Measurements from ENCODE around the gene P2RY14.

P2RY14 gene

DNA sequence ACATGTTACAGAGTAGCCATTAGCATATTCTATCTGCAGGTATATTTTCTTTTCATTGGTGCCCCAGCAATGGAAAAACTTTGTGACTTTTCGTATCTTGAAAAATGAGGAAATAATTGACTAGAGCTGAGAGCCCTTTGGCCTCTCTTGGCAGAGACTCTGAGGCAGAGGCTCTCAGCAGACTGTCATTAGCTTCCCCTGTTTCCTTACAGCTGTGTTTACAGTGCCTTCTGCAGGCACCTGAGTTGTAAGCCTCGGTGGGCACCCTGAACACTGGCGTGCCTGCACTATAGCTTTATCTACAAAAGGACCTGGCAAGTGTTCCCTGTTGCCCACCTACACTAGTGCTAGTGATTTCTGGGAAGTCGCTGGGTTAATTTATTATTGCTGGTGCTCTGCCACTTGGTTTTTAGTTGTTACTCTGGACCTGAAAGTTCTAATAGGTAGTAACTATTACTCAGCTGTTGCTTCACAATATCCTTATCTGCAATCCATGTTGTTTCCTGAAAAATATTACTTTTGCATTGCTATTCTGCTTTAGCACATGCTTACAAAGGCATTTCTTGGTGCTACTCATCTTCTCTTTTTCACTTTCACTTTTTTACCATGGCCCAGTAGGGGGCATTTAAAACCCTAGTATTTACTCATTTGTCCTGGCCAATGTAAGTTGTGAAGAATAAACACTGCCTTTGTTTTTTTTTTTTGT, 67.5 kb downstream of the P2RY14 start:
- DNase-seq, result no peak

DNA sequence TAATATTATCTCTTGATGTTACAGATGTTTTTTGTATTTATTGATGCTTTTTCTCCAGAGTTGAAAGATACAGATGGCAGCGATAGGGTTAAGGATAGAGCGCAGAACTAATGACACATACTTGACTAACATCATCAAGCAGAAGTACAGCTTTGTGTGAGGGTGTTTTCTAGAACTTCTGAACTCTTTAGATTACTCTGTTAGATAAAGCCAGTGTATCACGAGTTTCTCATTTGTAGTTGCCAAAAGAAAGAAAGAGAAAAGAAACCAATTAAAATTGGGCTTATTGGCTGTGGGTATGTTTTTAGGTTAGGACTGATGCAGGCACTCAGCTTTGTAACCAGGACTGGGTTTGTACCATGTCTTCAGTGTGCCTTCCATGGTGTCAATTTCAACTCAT, 68.7 kb downstream of the P2RY14 start:
- no peak for DNase-seq

GRCh38 chr3:151206201-151206600, 72.1 kb downstream of the P2RY14 start:
- no peak for DNase-seq

DNA sequence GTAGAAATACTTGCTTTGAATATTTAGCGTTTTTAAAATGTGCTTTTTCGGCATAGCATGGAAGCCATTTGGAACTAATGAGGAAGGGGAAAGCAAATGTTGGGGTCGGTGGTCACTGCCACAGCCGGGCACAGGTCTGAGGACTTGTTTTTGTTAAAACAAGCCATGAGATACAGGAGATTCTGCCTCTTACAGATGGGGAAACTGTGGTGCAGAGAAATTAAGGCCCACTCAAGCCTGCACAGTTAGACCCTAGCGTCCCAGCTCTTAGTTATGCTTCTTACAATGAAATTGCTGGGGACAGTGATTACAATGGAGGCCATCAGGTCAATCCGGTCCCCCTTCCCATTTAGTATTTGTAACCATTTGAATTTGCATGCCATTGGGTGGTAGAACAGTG, 72.9 kb downstream of the P2RY14 start:
- no peak for DNase-seq

- no peak for DNase-seq
Observed at GRCh38 chr3:151204530-151205402, 73.6 kb downstream of the P2RY14 start.

GRCh38 chr3:151203051-151203420, 75.3 kb downstream of the P2RY14 start, which contains the start of gene GPR171:
GPR171 (minus strand) TSS chr3:151203216; CDS start chr3:151199386, 3,830 bp downstream.
- peak; percentile 86 for DNase-seq

- DNase-seq, result no peak
Observed at GRCh38 chr3:151201051-151201730, 77.2 kb downstream of the P2RY14 start.

DNA sequence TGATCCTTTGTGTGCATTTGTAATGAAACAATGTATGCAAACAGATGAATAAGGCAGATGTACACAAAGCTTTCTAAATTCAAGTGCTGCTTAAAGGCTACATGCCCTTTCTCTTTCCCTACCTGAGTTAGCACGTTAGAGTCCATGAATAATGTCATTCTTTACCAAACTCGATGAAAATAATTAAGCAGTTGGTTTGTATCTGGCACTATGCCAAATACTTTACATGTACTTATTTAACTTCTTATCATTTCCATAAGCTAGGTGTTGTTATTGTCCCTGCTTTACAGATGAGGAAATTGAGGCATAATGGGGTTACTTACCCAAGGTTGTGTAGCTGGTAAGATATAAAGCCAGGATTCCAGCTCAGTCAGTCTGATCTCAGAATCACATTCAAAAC, 77.8 kb downstream of the P2RY14 start:
- DNase-seq, result no peak

- no peak for DNase-seq
Observed at GRCh38 chr3:151199554-151200438, 78.5 kb downstream of the P2RY14 start.

GRCh38 chr3:151198849-151199248, 79.5 kb downstream of the P2RY14 start:
- no peak for DNase-seq

DNA sequence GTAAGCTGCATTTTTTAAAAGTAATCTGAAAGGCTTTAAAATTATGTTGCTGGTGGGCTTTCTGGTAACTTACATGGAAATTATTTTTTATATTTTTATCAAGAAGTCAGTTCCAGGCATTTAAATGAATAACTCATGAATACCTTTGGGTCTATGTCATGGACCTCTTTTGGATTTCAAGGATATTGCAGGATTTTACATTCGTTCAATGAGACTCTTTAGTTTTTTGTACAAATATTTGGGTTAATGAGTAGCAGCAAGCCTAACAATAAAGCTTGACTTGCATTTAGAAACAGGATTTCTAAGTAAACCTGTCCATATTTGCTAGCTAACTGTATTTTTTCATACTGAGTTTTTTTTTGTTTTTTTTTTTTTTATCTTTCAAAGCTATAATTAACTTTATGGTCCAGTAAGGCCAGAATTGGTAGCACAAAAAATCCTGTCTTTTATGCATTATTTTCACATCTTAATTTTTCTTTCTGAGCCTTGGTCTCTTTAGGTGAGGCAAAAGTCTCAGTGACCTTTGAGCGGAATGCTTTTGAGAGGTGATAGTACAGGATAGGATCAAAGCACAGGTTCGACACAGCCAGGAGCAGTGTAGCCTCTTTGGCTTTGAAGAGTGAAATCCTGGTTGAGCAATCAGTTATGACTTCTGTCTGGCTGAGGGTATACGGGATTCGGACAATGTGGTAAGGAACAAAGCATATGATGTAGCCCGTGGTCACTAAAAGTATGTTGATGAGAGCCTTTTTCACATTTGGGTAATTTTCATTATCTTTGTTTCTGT, 80.2 kb downstream of the P2RY14 start:
- DNase-seq, result no peak

- no peak for DNase-seq
Observed at GRCh38 chr3:151197228-151197627, 81.1 kb downstream of the P2RY14 start.

GRCh38 chr3:151196434-151196833, 81.9 kb downstream of the P2RY14 start:
- DNase-seq, result no peak

DNA sequence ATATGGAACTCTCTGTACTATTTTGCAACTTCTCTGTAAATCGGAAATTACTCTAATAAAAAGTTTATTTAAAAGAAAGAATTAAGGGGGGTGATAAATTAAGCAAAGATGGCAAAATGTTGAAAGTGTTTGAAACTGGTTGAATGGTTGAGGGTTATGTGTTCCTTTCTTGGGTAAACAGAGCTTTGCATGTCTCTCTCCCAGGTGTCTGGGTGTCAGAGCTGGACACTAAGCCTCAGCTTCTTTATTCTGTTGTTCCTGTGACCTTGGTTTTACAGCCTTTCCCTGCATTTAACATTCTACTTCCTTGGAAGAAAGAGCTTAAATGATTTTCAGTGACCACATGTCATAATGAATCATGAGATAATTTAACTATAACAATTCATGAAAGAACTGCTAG, 82.5 kb downstream of the P2RY14 start:
- no peak for DNase-seq

GRCh38 chr3:151192545-151192944, 85.8 kb downstream of the P2RY14 start:
- DNase-seq, result no peak

GRCh38 chr3:151191095-151191494, 87.2 kb downstream of the P2RY14 start:
- no peak for DNase-seq

DNA sequence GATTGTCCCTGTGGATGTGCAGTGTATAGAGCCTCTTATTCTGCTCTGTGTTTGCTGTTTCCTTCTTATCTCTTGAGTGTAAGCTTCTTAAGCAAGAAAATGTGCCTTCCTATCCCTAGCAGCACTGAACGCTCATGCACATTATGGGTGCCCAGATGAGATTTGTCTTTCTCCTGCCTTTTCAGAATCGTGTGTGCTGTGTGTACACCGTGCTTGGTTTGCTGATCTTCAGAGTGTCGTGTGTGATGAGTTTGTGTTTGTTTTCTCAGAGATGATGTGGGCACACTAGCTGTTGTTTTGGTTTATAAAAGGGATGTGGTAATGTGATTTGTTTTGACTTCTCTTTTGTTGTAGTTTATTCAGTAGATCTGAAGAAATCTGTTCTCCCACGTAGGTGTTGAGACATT, 95.1 kb downstream of the P2RY14 start:
- no peak for DNase-seq

- DNase-seq, result no peak
Observed at GRCh38 chr3:151182349-151183079, 95.8 kb downstream of the P2RY14 start.

GRCh38 chr3:151178208-151178845, 100.0 kb downstream of the P2RY14 start:
- DNase-seq, result no peak

GRCh38 chr3:151175952-151176351, 102.4 kb downstream of the P2RY14 start:
- no peak for DNase-seq

DNA sequence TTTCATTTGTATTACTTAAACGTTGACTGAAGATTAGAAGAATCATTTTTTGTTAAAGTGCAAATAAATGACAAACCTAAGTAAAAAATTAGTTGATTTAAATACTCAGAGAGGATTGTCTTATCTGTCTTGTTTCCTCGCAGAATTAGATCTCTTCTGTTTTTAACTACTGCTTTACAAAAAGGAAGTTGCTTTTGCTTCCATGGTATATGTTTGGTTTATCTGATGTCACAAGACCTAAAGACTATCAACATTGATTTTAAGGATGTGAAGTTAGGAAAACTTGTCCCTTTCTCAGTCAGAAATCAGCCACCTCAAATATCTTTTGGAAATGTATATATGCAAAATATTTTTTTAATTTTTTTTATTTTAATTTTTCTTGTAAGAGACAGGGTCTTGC, 104.0 kb downstream of the P2RY14 start:
- no peak for DNase-seq
